SK-N-SH (cell line): ENCODE data around the gene STRA8. TPM values are rescaled to one million over a fixed set of nuclear protein-coding genes. Genes with fewer than 3 reads are reported as not detected.

Experiments used
- CTCF ChIA-PET: fragments of 300-600, 350-600 bp; formaldehyde crosslinking; extraction: SDS; loops from one replicate; lab custom pipeline; 2021; lab: Yijun Ruan, JAX
- POLR2A ChIA-PET: fragments of 350-600 bp; sonication (Branson Sonifier 250); formaldehyde crosslinking; extraction: SDS; loops from one replicate; lab custom pipeline; 2020; ENCODE audit warnings: antibody characterized with exemption, inconsistent platforms; lab: Yijun Ruan, JAX
- DNase-seq: peaks from one replicate; pipeline ENCODE4 v3.0.0; 2012
- H2AFZ ChIP-seq: fragments of 200-600 bp; sonication (generic); 2 replicates; pipeline ENCODE4 v1.8.1; 2016; ENCODE audit warnings: antibody characterized with exemption, mild to moderate bottlenecking, low read depth
- H3F3A ChIP-seq: fragments of 200-600 bp; sonication (generic); replicated peaks from 2 replicates; pipeline ENCODE3; 2016; ENCODE audit warnings: antibody characterized with exemption, mild to moderate bottlenecking; ENCODE audit not compliant: insufficient read depth
- H3K27ac ChIP-seq, 2 experiments: fragments of 200-500 bp in 1 of 2; fragments of 200-600 bp in 1 of 2; sonication (Bioruptor generic) in 1 of 2; sonication (generic), shearing (Covaris generic) in 1 of 2; 2 replicates each; pipeline versions ENCODE4 v1.5.1 to v1.6.1; 2014 to 2016; ENCODE audit warnings: low read depth in 2 of 2, inconsistent platforms in 1 of 2, low read length in 1 of 2, mild to moderate bottlenecking in 1 of 2, mixed read lengths in 1 of 2
- H3K27me3 ChIP-seq: fragments of 200-600 bp; sonication (generic), shearing (Covaris generic); 2 replicates; pipeline ENCODE4 v1.6.1; 2016; ENCODE audit warnings: mixed run types; ENCODE audit not compliant: insufficient read depth
- H3K36me3 ChIP-seq, 2 experiments: fragments of 200-500 bp in 1 of 2; fragments of 200-600 bp in 1 of 2; sonication (Bioruptor generic) in 1 of 2; sonication (generic) in 1 of 2; replicated peaks in 1 of 2; 2 replicates each; pipeline versions ENCODE3 to v1.5.1; 2014 to 2016; ENCODE audit warnings: low read length in 1 of 2, mild to moderate bottlenecking in 1 of 2; ENCODE audit not compliant: insufficient read depth in 2 of 2, control insufficient read depth in 1 of 2
- H3K4me1 ChIP-seq, 2 experiments: fragments of 200-500 bp in 1 of 2; fragments of 200-600 bp in 1 of 2; sonication (Bioruptor generic) in 1 of 2; sonication (generic), shearing (Covaris generic) in 1 of 2; 2 replicates each; pipeline versions ENCODE4 v1.5.1 to v1.6.1; 2014 to 2016; ENCODE audit warnings: low read depth in 1 of 2, low read length in 1 of 2, mixed run types in 1 of 2; ENCODE audit not compliant: insufficient read depth in 2 of 2, control insufficient read depth in 1 of 2
- H3K4me2 ChIP-seq: fragments of 200-600 bp; sonication (generic), shearing (Covaris generic); 2 replicates; pipeline ENCODE4 v1.6.1; 2017; ENCODE audit warnings: mixed run types
- H3K4me3 ChIP-seq, 2 experiments: fragments of 200-500 bp in 1 of 2; fragments of 200-600 bp in 1 of 2; sonication (Bioruptor generic) in 1 of 2; sonication (generic), shearing (Covaris generic) in 1 of 2; 2 replicates each; pipeline versions ENCODE4 v1.5.1 to v1.8.1; 2014 to 2016; ENCODE audit warnings: low read depth in 2 of 2, inconsistent platforms in 1 of 2, low read length in 1 of 2, mild to moderate bottlenecking in 1 of 2, mixed read lengths in 1 of 2, moderate library complexity in 1 of 2
- H3K79me2 ChIP-seq: fragments of 200-600 bp; sonication (generic); 2 replicates; pipeline ENCODE4 v1.8.1; 2017; ENCODE audit warnings: mild to moderate bottlenecking; ENCODE audit not compliant: insufficient read depth
- H3K9ac ChIP-seq: fragments of 200-600 bp; sonication (generic); 2 replicates; pipeline ENCODE4 v1.6.1; 2017; ENCODE audit warnings: mixed run types
- H3K9me2 ChIP-seq: fragments of 200-600 bp; sonication (generic); 2 replicates; pipeline ENCODE4 v1.6.1; 2017; ENCODE audit warnings: mixed run types
- H3K9me3 ChIP-seq: fragments of 200-600 bp; sonication (generic); 2 replicates; pipeline ENCODE4 v1.6.1; 2017; ENCODE audit warnings: mixed run types, mild to moderate bottlenecking, moderate library complexity
- H4K20me1 ChIP-seq: fragments of 200-600 bp; sonication (generic); 2 replicates; pipeline ENCODE4 v1.6.1; 2017; ENCODE audit warnings: mild to moderate bottlenecking, mixed run types; ENCODE audit not compliant: insufficient read depth
- CHD2 ChIP-seq: fragments of 150-350 bp; IDR thresholded peaks from 2 replicates; pipeline ENCODE4 v1.6.1; 2018; ENCODE audit warnings: low read length; ENCODE audit not compliant: partially characterized antibody
- EP300 ChIP-seq, 2 experiments: IDR thresholded peaks; 2 replicates each; pipeline versions ENCODE4 v1.4.0 to v1.6.1; 2012; ENCODE audit warnings: borderline replicate concordance in 1 of 2, low read depth in 1 of 2, low read length in 1 of 2
- FOXM1 ChIP-seq: IDR thresholded peaks from 2 replicates; pipeline ENCODE4 v1.4.0; 2012; ENCODE audit warnings: low read depth, mild to moderate bottlenecking
- GABPA ChIP-seq: IDR thresholded peaks from 2 replicates; pipeline ENCODE4 v1.4.0; 2012; ENCODE audit warnings: low read depth, mild to moderate bottlenecking
- JUND ChIP-seq: IDR thresholded peaks from 2 replicates; pipeline ENCODE4 v1.4.0; 2012
- MXI1 ChIP-seq: IDR thresholded peaks from 2 replicates; pipeline ENCODE4 v1.6.1; 2012; ENCODE audit warnings: mild to moderate bottlenecking, low read depth, low read length, improper control_type of control experiment
- NFIC ChIP-seq: IDR thresholded peaks from 2 replicates; pipeline ENCODE4 v1.4.0; 2012; ENCODE audit warnings: borderline replicate concordance
- NRF1 ChIP-seq: IDR thresholded peaks from 2 replicates; pipeline ENCODE4 v1.6.1; 2012; ENCODE audit warnings: low read depth, mild to moderate bottlenecking, low read length
- RAD21 ChIP-seq: IDR thresholded peaks from 2 replicates; pipeline ENCODE4 v1.6.1; 2012; ENCODE audit warnings: mild to moderate bottlenecking, low read length
- RCOR1 ChIP-seq: fragments of 150-350 bp; IDR thresholded peaks from 2 replicates; pipeline ENCODE4 v1.6.1; 2017; ENCODE audit warnings: antibody characterized with exemption, low read length
- RFX5 ChIP-seq: IDR thresholded peaks from 2 replicates; pipeline ENCODE4 v1.6.1; 2012; ENCODE audit warnings: mild to moderate bottlenecking, improper control_type of control experiment, low read length
- RXRA ChIP-seq: IDR thresholded peaks from 2 replicates; pipeline ENCODE4 v1.4.0; 2012; ENCODE audit warnings: low read depth, mild to moderate bottlenecking, borderline replicate concordance
- SIN3A ChIP-seq: IDR thresholded peaks from 2 replicates; pipeline ENCODE4 v1.6.1; 2012; ENCODE audit warnings: low read depth, mild to moderate bottlenecking, low read length, moderate library complexity, borderline replicate concordance
- SMC3 ChIP-seq: IDR thresholded peaks from 2 replicates; pipeline ENCODE4 v1.6.1; 2012; ENCODE audit warnings: low read depth, low read length, improper control_type of control experiment
- TCF12 ChIP-seq: IDR thresholded peaks from 2 replicates; pipeline ENCODE4 v1.4.0; 2012
- YY1 ChIP-seq: IDR thresholded peaks from 2 replicates; pipeline ENCODE4 v1.4.0; 2012; ENCODE audit warnings: low read depth, mild to moderate bottlenecking
- WGBS: methylation state at CpG from one replicate; pipeline ENCODE4 v1.1.6; 2017; ENCODE audit warnings: low lambda C conversion rate; 5-methylcytosine and 5-hydroxymethylcytosine counted together
- polyA plus RNA-seq, 3 experiments: library from polyadenylated mRNA; depleted of rRNA; stranded (reverse); fragments of >200 nt; gene quantifications; 2 replicates each; pipeline ENCODE4 v1.2.3, GENCODE V29; 2012
- TF ChIP-seq, protein P1 (sequence below): IDR thresholded peaks from 2 replicates; pipeline ENCODE4 v1.4.0; 2012; ENCODE audit warnings: low read depth, borderline replicate concordance
- TF ChIP-seq, protein P2 (sequence below): fragments of 200-600 bp; sonication (generic); IDR thresholded peaks from 2 replicates; pipeline ENCODE4 v1.6.1; 2017; ENCODE audit warnings: antibody characterized with exemption, mild to moderate bottlenecking, moderate library complexity
- TF ChIP-seq, protein P3 (sequence below): fragments of 150-350 bp; IDR thresholded peaks from 2 replicates; pipeline ENCODE4 v1.6.1; 2016; ENCODE audit warnings: mild to moderate bottlenecking, low read depth, low read length

STRA8 gene
- polyA plus RNA-seq, 1 of the 3 experiments (the other 2 are of a cell fraction), result not detected

DNA sequence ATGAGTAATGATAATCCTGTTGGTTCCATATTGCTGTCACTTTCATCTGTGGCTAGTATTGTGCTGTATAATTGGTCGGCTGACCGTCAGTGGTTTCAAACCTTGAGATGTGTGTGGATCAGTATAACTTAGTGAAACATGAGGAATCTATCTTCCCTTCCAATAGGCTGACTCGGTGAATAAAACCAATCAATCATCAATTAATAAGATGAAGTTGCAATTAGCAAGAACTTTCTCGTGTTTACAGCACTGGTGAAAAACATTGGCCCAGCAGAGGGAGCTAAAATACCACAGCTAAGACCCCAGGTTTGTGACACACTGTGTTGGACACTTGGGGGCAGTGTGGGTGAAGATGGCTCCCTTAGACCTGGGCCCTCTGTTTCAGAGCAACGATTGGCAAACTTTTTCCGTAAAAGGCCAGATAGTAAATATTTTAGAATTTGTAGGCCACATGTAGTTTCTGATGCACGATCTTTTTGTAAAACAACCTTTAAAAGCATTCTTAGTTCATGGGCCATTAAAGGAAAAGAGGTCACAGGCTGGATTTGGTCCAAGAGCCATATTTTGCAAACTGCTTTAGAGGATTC is 47.8 kb downstream of the STRA8 start:
- peak overlapping the region; percentile 74 for H2AFZ ChIP-seq
- no peak overlapping the region for H3K4me2 ChIP-seq
- H3K9ac ChIP-seq, result no peak overlapping the region
- H3K27me3 ChIP-seq, result no peaks in the 10 kb centered on the region; the same call in 1 of the 2 replicates
- no peaks in the 10 kb centered on the region for H3K9me2 ChIP-seq
- H3K27ac ChIP-seq, result no peak overlapping the region
- H3K4me3 ChIP-seq, result no peak overlapping the region; a peak in 1 of 4 replicates
- H3F3A ChIP-seq, result no peaks in the 10 kb centered on the region
- TF ChIP-seq, protein P1, sequence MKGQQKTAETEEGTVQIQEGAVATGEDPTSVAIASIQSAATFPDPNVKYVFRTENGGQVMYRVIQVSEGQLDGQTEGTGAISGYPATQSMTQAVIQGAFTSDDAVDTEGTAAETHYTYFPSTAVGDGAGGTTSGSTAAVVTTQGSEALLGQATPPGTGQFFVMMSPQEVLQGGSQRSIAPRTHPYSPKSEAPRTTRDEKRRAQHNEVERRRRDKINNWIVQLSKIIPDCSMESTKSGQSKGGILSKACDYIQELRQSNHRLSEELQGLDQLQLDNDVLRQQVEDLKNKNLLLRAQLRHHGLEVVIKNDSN, result no peak
- TF ChIP-seq RCOR1, result peak; percentile 83; the same call in 1 of the 2 replicates
- TF ChIP-seq FOXM1, result 0 out of 2 replicates have a peak, but pooled peaks have one; percentile 38
- 0 out of 2 replicates have a peak, but pooled peaks have one; percentile 46 for TF ChIP-seq RFX5
- peak; percentile 54; the same call in 1 of the 2 replicates for TF ChIP-seq MXI1
- peak; percentile 22; the same call in 1 of the 2 replicates for TF ChIP-seq SIN3A
- TF ChIP-seq JUND, result no peak
- TF ChIP-seq, protein P2, sequence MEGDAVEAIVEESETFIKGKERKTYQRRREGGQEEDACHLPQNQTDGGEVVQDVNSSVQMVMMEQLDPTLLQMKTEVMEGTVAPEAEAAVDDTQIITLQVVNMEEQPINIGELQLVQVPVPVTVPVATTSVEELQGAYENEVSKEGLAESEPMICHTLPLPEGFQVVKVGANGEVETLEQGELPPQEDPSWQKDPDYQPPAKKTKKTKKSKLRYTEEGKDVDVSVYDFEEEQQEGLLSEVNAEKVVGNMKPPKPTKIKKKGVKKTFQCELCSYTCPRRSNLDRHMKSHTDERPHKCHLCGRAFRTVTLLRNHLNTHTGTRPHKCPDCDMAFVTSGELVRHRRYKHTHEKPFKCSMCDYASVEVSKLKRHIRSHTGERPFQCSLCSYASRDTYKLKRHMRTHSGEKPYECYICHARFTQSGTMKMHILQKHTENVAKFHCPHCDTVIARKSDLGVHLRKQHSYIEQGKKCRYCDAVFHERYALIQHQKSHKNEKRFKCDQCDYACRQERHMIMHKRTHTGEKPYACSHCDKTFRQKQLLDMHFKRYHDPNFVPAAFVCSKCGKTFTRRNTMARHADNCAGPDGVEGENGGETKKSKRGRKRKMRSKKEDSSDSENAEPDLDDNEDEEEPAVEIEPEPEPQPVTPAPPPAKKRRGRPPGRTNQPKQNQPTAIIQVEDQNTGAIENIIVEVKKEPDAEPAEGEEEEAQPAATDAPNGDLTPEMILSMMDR, result peak; percentile 100
- TF ChIP-seq RXRA, result no peak
- TF ChIP-seq YY1, result peak; percentile 73; the same call in 1 of the 2 replicates
- no peak for TF ChIP-seq GABPA
- TF ChIP-seq, protein P3, sequence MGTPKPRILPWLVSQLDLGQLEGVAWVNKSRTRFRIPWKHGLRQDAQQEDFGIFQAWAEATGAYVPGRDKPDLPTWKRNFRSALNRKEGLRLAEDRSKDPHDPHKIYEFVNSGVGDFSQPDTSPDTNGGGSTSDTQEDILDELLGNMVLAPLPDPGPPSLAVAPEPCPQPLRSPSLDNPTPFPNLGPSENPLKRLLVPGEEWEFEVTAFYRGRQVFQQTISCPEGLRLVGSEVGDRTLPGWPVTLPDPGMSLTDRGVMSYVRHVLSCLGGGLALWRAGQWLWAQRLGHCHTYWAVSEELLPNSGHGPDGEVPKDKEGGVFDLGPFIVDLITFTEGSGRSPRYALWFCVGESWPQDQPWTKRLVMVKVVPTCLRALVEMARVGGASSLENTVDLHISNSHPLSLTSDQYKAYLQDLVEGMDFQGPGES, result peak; percentile 10; the same call in 1 of the 2 replicates
- TF ChIP-seq TCF12, result no peak
- peak; percentile 100 for TF ChIP-seq RAD21
- TF ChIP-seq NRF1, result peak; percentile 46
- peak; percentile 72 for TF ChIP-seq CHD2
- no peak; a peak in 1 of 4 replicates for TF ChIP-seq EP300 (IDR thresholded peaks at IDR 0.05; ENCODE audit: borderline replicate concordance in 1 of 2, low read depth in 1 of 2, low read length in 1 of 2)
- peak; percentile 58 for TF ChIP-seq NFIC
- peak; percentile 100 for TF ChIP-seq SMC3
- H3K79me2 ChIP-seq, result no peaks in the 10 kb centered on the region
- no peaks in the 10 kb centered on the region for H3K9me3 ChIP-seq
- no peaks in the 10 kb centered on the region for H4K20me1 ChIP-seq
- H3K4me1 ChIP-seq, result no peaks in the 10 kb centered on the region
- H3K36me3 ChIP-seq, result no peaks in the 10 kb centered on the region
- 11% methylated on average over 7 of the region's 7 CpGs for WGBS
- CTCF ChIA-PET, result interaction anchor here (0.7 to 18.9 kb wide), 65 partner anchors 12 to 734 kb away, joined by 3 to 737 read pairs (median 5); partner anchors contain the start of genes STMP1 and WDR91
- POLR2A ChIA-PET, result no interaction called here
- DNase-seq, result peak; percentile 91
